ENCODE results near the gene HIF3A.
"Not testable (repeated sequence)": the region's sequence is repeated elsewhere in the genome, so short reads cannot be mapped to it uniquely, and the experiment has no call there.

Gene HIF3A

DNA sequence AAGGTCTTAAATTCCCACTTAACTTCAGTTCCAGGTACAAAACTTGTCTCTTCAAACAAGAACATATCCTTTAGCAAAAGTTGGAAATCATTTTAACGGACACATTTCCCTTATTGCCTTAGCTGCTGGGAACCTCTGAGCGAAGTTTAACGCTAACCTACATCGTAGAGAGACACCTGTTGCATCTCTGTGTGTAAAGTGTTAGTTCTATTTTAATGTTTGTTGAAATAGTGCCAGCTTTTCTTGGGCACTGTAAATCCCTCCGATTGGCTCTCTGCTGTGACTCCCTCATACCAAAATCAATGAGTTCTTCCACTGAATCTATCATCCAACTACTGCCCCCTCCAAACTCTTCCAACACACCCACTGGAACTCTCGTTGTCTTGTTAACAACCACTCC is 2.3 kb upstream of the HIF3A start:
- no peak for DNase-seq

DNA sequence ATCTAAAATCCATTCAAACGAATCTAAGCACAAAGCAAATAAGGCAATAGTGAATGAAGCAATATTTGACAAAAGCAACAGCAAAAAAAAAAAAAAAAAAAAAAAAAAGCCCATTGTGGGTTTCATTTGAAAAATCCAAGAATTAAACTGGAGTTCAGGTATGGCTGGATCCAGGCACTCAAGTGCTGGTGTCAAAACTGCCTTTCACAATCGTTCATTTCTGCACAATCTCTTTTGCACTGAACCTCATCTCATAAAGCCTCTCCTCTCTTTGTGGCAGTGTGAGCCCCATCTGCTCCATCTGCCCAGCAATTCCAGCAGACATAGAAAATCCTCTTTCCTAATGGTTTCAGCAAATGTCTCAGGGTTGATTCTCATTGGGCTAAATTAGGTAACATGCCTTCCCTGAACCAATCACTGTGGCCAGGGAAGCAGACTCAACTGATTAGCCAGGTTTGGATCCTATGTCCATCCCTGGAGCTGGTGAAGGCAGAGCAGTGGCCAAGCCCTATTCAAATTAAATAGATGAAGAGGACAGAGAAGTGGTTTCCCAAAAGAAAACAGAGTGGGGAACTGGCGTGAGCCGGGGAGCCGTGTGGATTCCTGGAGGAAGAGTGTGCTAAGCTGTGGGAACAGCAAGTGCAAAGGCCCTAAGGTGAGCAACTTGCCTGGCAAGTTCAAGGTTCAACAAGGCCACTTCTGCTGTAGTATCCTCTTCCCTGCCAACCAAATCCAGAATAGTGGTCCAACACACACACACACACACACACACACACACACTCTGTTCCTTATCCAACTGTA is 1.2 kb upstream of the HIF3A start:
- no peak for DNase-seq

- DNase-seq: no peak
Observed at GRCh38 chr19:46296202-46296480, 701 bp upstream of the HIF3A start.

GRCh38 chr19:46297700-46298478 is 1.0 kb downstream of the HIF3A start:
- no peak for DNase-seq

DNA sequence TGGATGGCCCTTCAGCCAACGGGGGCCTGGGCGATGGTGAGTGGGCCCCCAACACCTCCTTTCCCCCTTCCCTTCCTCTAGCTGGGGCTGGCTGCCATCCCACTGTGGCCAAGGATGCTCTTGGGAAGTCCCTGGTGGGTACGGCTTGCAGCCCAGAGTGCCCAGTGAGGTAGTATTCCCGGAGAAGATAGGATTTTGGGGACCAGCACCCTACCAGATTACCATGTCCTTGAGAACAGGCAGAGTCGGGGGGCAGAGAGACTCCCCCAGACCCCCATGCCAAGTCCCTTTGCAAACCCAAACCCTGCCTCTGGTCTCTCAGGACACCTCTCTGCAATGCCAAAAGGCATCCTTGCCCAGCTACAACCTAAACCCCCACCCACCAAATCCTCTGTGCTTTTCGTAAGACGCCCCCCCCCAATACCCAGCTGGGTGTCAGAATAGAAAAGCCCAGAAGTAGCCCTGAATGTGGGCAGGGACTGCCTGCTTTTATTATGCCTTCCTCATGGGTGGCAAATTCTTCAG is 1.7 kb downstream of the HIF3A start:
- no peak for DNase-seq

DNA sequence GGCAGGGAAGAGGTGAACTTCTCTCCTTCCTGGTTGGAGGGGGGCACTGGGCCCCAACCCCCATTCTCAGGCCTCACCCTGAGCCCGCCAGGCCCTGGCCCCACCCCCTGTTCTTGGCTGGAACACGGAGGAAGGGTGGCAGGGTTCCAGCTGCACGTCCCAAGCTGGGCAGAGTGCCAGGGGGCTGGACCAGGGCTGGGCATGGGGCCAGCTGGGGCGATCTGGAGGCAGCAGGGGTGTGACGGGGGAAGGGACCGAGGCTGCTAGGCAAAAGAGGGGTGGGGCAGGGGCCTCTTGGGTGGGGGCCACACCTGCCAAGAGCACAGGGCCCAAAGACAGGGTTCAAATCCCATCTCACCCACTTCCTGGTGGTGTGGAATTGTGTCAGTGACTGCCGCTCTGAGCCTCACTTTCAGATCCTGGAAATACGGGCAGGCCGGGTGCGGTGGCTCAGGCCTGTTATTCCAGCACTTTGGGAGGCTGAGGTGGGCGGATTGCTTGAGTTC is 2.2 kb downstream of the HIF3A start:
- no peak for DNase-seq

DNA sequence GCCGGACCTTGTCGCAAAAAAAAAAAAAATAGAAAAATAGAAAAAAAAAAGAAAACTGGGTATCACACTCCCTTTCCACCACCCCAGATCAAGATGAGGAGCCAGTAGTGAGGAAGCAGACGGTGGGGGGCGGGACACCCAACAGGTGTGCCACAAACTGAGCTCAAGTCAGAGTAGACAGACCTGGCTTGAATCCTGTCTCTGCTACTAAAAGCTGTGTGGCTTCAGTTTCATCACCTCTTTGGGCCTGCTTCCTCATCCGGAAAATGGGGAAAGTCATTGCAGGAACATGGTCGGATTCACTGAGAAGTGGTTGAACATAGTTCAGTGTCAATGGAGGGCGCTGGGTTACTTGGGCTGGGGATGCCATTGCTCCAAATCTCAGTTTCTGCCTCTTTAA is 2.9 kb downstream of the HIF3A start:
- DNase-seq: no peak

DNA sequence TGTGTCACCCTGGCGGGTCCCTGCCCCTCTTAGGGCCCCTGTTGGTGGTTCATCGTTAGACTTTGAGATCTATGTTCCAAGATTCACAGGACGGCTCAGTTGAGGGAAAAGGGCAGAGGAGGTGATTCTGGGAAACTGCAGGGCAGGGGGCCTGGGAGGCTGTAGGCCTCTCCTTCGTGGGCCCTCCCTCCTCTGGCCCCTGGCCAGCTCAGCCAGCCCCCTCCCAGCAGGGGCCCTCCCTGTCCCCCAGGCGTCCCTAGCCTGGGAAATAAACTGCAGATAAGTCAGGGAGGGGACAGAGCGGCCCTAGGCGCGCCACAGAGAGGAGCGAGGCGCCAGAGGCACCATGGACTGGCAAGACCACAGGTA is 6.5 kb downstream of the HIF3A start:
- DNase-seq: no peak

DNA sequence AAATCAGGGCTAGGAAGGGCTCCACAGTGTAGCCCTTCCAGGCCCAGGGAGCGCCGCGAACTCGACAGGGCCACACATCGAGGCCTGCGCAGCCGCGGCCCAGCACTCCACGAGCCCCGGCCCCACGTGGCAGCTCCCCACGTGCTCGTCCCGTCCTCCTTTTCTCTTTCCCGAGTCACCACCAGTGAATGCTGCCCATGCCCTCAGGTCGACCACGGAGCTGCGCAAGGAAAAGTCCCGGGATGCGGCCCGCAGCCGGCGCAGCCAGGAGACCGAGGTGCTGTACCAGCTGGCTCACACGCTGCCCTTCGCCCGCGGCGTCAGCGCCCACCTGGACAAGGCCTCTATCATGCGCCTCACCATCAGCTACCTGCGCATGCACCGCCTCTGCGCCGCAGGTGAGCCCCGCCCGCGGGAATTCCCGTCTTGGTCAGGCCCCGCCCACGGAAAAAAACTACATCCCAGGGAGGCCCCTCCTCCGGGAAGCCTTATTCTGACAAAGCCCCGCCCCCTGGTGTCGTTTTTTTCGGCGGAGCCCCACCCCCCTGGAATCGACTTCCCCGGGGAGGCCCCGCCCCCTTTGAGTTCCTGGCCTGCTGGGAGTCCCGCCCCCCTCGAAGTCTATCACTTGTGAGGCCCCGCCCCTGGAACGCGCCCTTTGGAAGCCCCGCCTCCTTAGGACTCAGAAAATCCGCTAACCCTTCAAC is 7.0 kb downstream of the HIF3A start:
- DNase-seq: no peak

- DNase-seq: no peak
Observed at GRCh38 chr19:46306501-46306900, 9.7 kb downstream of the HIF3A start.

- DNase-seq: no peak
Observed at GRCh38 chr19:46308510-46308909, 11.7 kb downstream of the HIF3A start.

GRCh38 chr19:46309056-46309455 is 12.2 kb downstream of the HIF3A start:
- no peak for DNase-seq

DNA sequence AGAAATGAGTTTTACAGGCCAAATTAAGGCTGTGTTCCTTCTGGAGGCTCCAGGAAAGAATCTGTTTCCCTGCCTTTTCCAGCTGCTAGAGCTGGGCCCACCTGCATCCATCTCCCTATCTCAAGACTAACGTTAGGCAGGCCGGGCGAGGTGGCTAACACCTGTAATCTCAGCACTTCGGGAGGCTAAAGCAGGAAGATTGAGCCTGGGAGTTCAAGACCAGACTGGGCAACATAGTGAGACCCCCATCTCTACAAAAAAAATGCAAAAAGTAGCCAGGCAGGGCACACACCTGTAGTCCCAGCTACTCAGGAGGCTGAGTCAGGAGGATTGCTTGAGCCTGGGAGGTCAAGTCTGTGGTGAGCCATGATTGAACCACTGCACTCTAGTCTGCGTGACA is 14.6 kb downstream of the HIF3A start:
- DNase-seq: no peak

DNA sequence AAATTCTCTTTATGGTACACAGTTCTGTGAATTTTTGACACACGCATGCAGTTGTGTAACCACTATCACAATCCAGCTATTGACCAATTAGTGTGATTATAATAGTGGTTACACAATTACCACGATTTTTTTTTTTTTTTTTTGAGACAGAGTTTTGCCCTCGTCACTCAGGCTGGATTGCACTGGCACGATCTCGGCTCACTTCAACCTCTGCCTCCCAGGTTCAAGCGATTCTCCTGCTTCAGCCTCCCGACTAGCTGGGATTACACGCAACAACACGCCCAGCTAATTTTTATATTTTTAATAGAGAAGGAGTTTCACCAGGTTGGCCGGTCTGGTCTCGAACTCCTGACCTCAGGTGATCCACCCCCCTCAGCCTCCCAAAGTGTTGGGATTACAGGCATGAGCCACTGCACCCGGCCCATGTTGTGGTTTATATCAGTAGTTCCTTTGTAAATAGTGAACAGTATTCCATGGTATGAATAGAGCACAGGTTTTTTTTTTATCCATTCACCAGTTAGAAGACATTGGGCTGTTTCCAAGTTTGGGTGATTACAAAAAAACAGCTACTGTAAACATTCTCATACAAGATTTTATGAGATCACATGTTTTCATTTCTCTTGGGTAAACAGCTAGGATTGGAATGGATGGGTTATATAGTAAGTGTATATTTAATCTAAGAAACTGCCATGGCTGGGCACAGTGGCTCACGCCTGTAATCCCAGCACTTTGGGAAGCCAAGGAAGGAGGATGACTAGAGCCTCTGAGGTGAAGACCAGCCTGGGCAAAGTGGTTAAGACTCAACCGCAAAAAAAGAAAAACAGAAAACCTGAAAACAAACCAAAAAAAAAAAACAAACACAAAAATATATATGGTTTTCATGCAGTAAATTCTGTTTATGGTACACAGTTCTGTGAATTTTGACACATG is 17.0 kb downstream of the HIF3A start:
- not testable (repeated sequence) for DNase-seq

GRCh38 chr19:46317339-46317738 is 20.5 kb downstream of the HIF3A start:
- DNase-seq: no peak

- no peak for DNase-seq
Observed at GRCh38 chr19:46319613-46320012, 22.8 kb downstream of the HIF3A start.

DNA sequence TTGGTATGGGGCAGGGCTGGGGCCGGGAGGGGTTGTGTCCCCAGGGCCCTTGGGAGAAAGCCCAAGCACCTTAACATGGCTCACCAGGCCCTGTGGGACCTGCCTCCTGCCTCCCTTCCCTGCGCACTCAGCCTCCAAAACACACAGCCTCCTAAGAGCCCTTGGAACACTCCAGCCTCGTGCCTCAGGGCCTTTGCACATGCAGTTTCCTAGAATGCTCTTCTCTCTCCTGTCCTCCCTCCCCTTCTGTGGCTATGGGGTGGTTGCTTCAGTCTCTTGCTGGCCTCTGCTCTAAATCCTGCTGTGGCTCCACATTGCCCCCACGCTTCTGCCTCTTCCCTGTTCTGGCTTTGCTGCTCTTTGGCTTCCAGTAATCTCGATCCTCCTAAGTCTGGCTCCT is 23.7 kb downstream of the HIF3A start:
- DNase-seq: no peak

DNA sequence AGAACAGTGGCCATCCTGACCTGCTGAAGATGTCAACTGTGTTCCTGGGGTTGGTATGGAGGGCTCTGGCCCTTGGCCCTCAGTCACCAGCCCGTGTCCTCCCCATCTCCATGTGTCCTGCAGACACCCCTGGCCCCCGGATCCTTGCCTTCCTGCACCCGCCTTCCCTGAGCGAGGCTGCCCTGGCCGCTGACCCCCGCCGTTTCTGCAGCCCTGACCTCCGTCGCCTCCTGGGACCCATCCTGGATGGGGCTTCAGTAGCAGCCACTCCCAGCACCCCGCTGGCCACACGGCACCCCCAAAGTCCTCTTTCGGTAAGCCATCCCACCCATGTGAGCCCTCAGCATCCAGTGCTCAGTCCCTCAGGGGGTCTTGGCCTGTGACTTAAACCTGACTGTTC is 24.8 kb downstream of the HIF3A start:
- no peak for DNase-seq

DNA sequence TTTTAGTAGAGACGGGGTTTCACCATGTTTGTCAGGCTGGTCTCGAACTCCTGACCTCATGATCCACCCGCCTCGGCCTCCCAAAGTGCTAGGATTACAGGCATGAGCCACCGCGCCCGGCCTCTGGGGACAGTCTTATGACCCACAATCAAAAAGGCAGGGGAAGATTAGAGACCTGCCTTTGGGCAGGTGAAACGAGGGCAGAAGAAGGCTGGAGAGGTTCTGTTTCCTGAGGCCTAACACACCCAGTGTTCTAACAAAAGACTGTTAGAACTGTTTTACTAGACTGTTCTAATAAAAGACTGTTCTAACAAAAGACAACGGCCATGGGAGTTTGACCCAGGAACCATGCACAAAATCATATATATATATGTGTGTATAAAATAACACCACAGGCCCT is 26.4 kb downstream of the HIF3A start:
- DNase-seq: not testable (repeated sequence)

GRCh38 chr19:46324277-46324676 is 27.4 kb downstream of the HIF3A start:
- no peak for DNase-seq

DNA sequence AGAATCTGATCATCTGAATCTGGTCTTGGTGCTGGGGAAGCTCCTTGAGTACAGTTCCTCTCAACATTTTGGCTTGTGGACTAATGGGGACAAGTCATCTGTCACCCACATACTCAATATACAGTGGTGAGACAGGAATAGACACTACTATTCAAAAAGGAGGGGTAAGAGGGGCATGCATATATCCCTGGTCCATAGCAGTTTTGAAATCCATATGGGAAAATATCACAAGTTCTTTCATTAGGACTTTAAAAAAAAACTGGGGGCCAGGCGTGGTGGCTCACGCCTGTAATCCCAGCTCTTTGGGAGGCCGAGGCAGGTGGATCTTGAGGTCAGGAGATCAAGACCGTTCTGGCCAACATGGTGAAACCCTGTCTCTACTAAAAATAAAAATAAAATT is 29.8 kb downstream of the HIF3A start:
- no peak for DNase-seq

- no peak for DNase-seq
Observed at GRCh38 chr19:46328079-46328478, 31.2 kb downstream of the HIF3A start.
